ENCODE data around the gene CRABP1. TPM values are rescaled to one million over a fixed set of nuclear protein-coding genes. Genes with fewer than 3 reads are reported as not detected.

The CRABP1 gene
- total and polyA plus RNA-seq, 3 donors from 2014 or later: 0.74 to 2.4 (median 1.1) TPM

GRCh38 chr15:78315686-78316282 lies 24.4 kb upstream of the CRABP1 start:
- no peaks in the 10 kb centered on the region for H3K9me3 ChIP-seq
- no peak for DNase-seq
- no peak for TF ChIP-seq POLR2A (IDR thresholded peaks at IDR 0.05)
- TF ChIP-seq, protein P1, sequence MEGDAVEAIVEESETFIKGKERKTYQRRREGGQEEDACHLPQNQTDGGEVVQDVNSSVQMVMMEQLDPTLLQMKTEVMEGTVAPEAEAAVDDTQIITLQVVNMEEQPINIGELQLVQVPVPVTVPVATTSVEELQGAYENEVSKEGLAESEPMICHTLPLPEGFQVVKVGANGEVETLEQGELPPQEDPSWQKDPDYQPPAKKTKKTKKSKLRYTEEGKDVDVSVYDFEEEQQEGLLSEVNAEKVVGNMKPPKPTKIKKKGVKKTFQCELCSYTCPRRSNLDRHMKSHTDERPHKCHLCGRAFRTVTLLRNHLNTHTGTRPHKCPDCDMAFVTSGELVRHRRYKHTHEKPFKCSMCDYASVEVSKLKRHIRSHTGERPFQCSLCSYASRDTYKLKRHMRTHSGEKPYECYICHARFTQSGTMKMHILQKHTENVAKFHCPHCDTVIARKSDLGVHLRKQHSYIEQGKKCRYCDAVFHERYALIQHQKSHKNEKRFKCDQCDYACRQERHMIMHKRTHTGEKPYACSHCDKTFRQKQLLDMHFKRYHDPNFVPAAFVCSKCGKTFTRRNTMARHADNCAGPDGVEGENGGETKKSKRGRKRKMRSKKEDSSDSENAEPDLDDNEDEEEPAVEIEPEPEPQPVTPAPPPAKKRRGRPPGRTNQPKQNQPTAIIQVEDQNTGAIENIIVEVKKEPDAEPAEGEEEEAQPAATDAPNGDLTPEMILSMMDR (IDR thresholded peaks at IDR 0.05): peak in 1 of 3 experiments; percentile 4
- WGBS, 2 donors: 75 to 81% methylated on average over 6 to 7 of the region's 7 CpGs
- intact Hi-C loops (cut with DNase I; ENCODE audit: low total_unique reads): loop anchor here (10.0 kb wide), 1 partner anchor 109 kb away; no protein-coding TSS in a partner anchor
- H3K27me3 ChIP-seq: no peaks in the 10 kb centered on the region
- H3K36me3 ChIP-seq (ENCODE audit: low read depth, missing control alignments): no peaks in the 10 kb centered on the region
- H3K4me3 ChIP-seq: no peak overlapping the region
- no peaks in the 10 kb centered on the region for H3K4me1 ChIP-seq
- no peak overlapping the region for H3K27ac ChIP-seq

DNA sequence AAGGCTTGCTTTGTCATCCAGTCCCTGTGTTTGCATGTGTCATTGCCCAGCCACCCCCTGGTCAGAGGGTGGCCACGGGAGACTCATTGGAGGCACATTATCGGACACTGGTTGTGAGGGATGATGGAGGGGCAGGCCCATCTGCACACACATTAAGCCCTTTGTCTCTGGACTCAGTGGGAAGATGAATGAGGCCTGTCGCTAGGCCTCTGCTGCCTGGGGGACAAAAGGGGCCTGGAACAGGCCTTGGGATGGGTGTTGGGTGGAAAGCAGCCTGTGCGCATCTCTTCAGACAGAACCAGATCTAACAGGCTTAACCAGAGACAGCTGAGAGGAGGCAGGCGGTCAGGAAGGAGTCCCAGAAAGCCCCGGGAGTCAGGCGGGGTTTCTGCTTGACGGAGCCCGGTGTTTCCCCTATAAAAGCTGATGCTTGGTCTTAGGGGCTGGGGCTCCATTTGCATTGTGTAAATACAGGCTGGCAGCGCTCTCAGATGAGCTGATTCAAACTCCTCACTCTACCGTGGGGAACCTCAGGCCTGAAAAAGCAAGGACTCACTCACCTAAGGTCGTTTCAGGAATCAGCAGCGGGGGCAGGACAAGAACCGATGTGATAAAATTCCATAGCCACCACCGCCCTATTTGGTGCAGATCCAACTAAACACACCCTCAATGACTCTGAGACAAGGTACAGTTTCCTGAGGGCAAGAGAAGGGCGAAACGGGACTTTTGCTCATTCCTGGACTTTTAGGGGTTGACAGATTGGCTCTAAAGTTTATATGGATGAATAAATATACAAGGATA lies 23.7 kb upstream of the CRABP1 start:
- Histone ChIP-seq H3K27ac (no peak overlapping the region), H3K36me3 (ENCODE audit: low read depth, missing control alignments) (no peaks in the 10 kb centered on the region), H3K27me3 (no peaks in the 10 kb centered on the region), H3K9me3 (no peaks in the 10 kb centered on the region), H3K4me3 (no peak overlapping the region), H3K4me1 (no peaks in the 10 kb centered on the region)
- WGBS, 2 donors: 73 to 81% methylated on average over 16 to 17 of the region's 17 CpGs
- TF ChIP-seq, protein P1 (IDR thresholded peaks at IDR 0.05): no peak
- TF ChIP-seq POLR2A (IDR thresholded peaks at IDR 0.05): no peak
- no peak for DNase-seq
- intact Hi-C loops (cut with DNase I; ENCODE audit: low total_unique reads): loop anchor here (10.0 kb wide), 1 partner anchor 108 kb away; no protein-coding TSS in a partner anchor

DNA sequence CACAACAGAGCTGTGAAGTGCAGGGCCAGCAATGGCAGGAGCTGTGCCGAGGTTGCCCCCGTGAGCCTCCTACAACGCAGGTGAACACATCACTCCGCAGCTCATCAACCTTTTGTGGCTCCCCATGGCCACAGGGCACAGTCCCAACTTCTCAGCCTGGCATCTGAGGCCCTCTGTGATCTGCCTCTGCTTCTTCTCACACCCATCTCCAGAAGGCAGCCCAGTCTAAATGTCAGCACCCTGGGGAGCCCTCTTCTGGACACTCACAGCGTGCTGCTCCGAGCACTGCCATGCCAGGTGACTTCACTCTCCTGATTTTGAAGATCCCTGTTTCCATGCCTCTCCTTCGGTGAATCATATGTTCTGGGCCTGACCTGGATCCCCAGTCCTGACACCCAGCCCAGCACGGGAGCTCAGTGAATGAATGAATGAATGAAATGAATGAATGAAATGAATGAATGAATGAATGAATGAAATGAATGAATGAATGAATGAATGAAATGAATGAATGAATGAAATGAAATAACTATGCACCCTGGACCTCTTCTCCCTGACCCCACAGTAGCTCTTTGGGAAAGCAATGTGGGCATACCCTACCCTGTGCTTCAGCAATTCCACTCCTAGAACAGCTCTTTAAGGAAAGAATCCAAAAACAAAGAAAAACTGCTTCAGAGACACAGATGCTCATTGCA lies 22.9 kb upstream of the CRABP1 start:
- no peaks in the 10 kb centered on the region for H3K9me3 ChIP-seq
- intact Hi-C loops (cut with DNase I; ENCODE audit: low total_unique reads): loop anchor here (10.0 kb wide), 1 partner anchor 108 kb away; no protein-coding TSS in a partner anchor
- no peaks in the 10 kb centered on the region for H3K36me3 ChIP-seq (ENCODE audit: low read depth, missing control alignments)
- TF ChIP-seq, protein P1 (IDR thresholded peaks at IDR 0.05): no peak
- no peak for TF ChIP-seq POLR2A (IDR thresholded peaks at IDR 0.05)
- no peak overlapping the region for H3K27ac ChIP-seq
- H3K4me3 ChIP-seq: no peak overlapping the region
- no peaks in the 10 kb centered on the region for H3K27me3 ChIP-seq
- H3K4me1 ChIP-seq: no peaks in the 10 kb centered on the region
- WGBS, 2 donors: 89 to 95% methylated on average over 8 of the region's 8 CpGs
- DNase-seq: no peak

- DNase-seq: no peak
- no peak for TF ChIP-seq POLR2A (IDR thresholded peaks at IDR 0.05)
- TF ChIP-seq, protein P1 (IDR thresholded peaks at IDR 0.05): no peak
- no peaks in the 10 kb centered on the region for H3K4me1 ChIP-seq
- 76 to 87% methylated on average over 7 to 10 of the region's 10 CpGs for WGBS, 2 donors
- intact Hi-C loops (cut with DNase I; ENCODE audit: low total_unique reads): loop anchor here (10.0 kb wide), 1 partner anchor 105 kb away; no protein-coding TSS in a partner anchor
- H3K27ac ChIP-seq: no peak overlapping the region
- H3K4me3 ChIP-seq: no peak overlapping the region
- no peaks in the 10 kb centered on the region for H3K36me3 ChIP-seq (ENCODE audit: low read depth, missing control alignments)
- H3K27me3 ChIP-seq: no peaks in the 10 kb centered on the region
- no peaks in the 10 kb centered on the region for H3K9me3 ChIP-seq
Observed at GRCh38 chr15:78319588-78319987, 20.6 kb upstream of the CRABP1 start.
